Right ventricle myocardium superior (tissue), 1 donor: Measurements from ENCODE around the gene PARD6A. TPM values are rescaled to one million over a fixed set of nuclear protein-coding genes. Genes with fewer than 3 reads are reported as not detected.

Experiments used
- ATAC-seq: fragments of 200-7000 bp; cut with Tn5 transposase; one replicate; pipeline ENCODE4 v1.9.1; 2020; ENCODE audit warnings: mild to moderate bottlenecking; ENCODE audit not compliant: poor library complexity
- DNase-seq: peaks from one replicate; pipeline ENCODE4 v3.0.0-alpha.2; 2020
- intact Hi-C: fragments of 100-400 bp; cut with DNase I; formaldehyde crosslinking; loops from one replicate; pipeline ENCODE4 v1.11.2; 2022
- long read RNA-seq: library from polyadenylated mRNA; unstranded; transcript quantifications from one replicate; pipeline ENCODE4 v2.0.0, GENCODE V29; 2021
- total RNA-seq: library from RNA; stranded (reverse); fragmentation: NEBNext Ultra II Directional; extraction: Animal tissue kit (Norgen Biotek cat#: 25700); gene quantifications from one replicate; pipeline ENCODE4 v1.2.1, GENCODE V29; 2021
- donor health status: DM: no; HTN: yes; CAD: no; lungs with severe emphysema.

The PARD6A gene, protein sequence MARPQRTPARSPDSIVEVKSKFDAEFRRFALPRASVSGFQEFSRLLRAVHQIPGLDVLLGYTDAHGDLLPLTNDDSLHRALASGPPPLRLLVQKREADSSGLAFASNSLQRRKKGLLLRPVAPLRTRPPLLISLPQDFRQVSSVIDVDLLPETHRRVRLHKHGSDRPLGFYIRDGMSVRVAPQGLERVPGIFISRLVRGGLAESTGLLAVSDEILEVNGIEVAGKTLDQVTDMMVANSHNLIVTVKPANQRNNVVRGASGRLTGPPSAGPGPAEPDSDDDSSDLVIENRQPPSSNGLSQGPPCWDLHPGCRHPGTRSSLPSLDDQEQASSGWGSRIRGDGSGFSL
- total RNA-seq, result 3.2 TPM
- long read RNA-seq, transcript PARD6A-202 (3 exons, 1,260 nt), result major isoform, 12 of 19 reads
- long read RNA-seq, partial matches to known transcripts, result 2 of 19 reads
- long read RNA-seq, other reads (novel, unspliced or antisense), result 2 of 19 reads

DNA sequence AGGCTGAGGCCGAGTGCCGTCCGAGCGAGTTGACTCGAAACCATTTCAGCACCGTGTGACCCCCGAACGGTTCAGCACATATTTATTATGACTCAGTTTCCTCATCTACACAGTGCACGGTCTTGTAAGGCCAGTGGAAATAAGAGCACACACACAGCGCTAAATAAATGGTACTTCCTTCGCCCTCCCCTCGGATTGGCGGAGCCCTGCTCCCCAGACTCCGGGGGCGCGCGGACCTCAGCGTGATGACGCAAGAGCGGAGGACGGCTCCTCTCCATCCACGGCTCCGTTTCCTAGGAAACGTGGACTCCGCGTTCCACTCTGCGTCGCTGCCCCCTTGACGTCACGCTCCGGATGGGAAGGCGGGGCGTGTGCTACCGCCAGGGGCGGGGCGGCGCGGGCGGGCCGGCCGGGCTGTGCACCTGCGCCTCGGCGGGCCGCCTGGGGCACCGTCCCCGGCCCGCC is at the start of gene PARD6A:
PARD6A (plus strand) TSS at position 397 of the 465 bp plus-strand sequence. CDS start 79 bp downstream, outside the sequence.
- intact Hi-C loops, result loop anchor here (5.0 kb wide), 1 partner anchor 98 kb away; the partner anchor contains the start of gene CTCF

DNA sequence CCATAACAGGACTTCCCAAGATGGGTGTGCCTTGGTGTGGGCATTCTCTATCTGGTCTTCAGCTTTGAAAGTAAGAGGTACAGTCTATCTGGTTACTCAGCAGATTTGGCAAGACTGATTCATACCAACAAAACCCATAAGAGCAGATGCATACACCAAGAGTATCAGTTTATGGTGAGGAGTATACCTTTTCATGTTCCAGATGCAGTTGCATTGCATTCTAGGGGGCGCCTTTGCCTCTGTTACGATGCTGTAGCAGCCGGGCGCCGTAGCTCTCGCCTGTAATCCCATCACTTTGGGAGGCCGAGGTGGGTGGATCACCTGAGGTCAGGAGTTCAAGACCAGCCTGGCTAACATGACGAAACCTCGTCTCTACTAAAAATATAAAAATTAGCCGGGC is 47.0 kb upstream of the PARD6A start:
- DNase-seq (no peak), ATAC-seq (no peak)
- intact Hi-C loops, result no loop called here

More for the DNA sequence above, at the start of gene PARD6A:
- ATAC-seq (peak; percentile 90), DNase-seq (peak; percentile 97)

DNA sequence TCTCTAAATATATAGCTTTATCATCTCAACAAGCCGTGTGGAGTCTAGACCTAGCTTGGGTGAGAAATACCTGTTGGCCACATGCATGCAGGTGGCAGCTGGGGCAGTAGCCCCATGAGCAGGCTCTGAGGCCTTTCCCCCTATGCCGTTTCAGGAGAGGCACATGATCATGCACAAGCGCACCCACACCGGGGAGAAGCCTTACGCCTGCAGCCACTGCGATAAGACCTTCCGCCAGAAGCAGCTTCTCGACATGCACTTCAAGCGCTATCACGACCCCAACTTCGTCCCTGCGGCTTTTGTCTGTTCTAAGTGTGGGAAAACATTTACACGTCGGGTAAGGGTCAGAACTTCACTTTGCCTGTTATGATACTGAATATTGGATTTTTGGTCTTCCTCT is 32.5 kb upstream of the PARD6A start:
- intact Hi-C loops, result no loop called here
- ATAC-seq, result no peak
- DNase-seq, result no peak

DNA sequence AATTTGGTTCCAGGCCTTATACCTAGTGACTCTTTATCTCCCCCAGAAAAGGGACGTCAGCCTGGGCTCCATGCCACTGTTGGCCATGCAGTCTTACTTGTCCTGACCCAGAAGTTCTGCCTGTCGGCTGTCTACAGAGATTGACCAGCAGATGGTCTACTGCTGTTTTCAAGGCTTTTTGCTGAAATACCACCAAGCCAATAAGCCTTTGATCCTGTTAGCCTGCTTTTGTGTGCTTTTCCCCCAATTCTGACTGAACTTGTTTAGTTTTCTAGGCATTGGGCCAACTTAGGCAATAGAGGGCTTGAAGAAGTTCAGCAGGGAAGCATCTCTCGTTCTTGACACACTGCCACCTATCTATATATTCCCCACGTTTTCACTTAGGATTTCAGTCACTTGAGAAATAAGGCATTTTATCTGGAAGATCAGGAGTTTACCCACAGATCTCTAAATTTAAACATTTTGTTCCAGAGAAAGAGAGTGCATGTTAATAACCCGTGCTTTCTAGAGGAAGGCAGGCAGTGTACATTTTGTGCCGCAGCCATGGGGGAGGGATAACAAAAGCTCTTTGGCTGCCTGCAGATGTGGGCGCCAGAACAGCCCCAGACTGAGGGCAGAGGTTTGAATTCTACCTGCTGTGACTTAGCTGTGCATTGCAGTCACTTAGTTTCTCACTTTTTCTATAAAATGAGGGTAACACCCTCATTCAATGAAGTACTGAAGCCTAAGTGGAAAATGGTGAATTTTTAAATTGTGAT is 28.2 kb upstream of the PARD6A start:
- peak; percentile 69 for DNase-seq
- intact Hi-C loops, result loop anchor here (10.0 kb wide), 1 partner anchor 68 kb away; the partner anchor contains the start of gene CTCF
- ATAC-seq, result peak; percentile 82

DNA sequence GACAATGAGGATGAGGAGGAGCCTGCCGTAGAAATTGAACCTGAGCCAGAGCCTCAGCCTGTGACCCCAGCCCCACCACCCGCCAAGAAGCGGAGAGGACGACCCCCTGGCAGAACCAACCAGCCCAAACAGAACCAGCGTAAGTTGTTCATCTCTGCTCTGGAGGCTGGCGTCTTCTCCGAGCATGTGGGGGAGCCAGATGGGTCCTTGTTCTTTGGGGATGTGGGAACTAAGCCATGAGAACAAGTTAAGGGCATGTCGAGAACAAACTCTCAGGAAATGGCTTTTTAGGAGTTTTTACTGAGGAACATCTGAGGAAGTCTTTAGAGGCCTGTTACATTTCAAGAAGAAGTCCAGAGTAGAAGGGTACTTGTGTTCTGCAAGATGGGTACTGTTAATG is 24.0 kb upstream of the PARD6A start:
- no peak for DNase-seq
- intact Hi-C loops, result loop anchor here (10.0 kb wide), 1 partner anchor 72 kb away; the partner anchor contains the start of gene CTCF
- ATAC-seq, result no peak

DNA sequence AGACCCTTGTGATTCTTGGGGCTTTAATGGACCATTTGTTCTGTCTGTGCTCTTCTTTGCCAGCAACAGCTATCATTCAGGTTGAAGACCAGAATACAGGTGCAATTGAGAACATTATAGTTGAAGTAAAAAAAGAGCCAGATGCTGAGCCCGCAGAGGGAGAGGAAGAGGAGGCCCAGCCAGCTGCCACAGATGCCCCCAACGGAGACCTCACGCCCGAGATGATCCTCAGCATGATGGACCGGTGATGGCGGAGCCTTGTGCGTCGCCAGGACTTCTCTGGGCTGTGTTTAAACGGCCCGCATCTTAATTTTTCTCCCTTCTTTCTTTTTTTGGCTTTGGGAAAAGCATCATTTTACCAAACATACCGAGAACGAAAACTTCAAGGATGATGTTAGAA is 23.1 kb upstream of the PARD6A start:
- intact Hi-C loops, result loop anchor here (10.0 kb wide), 1 partner anchor 73 kb away; the partner anchor contains the start of gene CTCF
- ATAC-seq (no peak), DNase-seq (no peak)

DNA sequence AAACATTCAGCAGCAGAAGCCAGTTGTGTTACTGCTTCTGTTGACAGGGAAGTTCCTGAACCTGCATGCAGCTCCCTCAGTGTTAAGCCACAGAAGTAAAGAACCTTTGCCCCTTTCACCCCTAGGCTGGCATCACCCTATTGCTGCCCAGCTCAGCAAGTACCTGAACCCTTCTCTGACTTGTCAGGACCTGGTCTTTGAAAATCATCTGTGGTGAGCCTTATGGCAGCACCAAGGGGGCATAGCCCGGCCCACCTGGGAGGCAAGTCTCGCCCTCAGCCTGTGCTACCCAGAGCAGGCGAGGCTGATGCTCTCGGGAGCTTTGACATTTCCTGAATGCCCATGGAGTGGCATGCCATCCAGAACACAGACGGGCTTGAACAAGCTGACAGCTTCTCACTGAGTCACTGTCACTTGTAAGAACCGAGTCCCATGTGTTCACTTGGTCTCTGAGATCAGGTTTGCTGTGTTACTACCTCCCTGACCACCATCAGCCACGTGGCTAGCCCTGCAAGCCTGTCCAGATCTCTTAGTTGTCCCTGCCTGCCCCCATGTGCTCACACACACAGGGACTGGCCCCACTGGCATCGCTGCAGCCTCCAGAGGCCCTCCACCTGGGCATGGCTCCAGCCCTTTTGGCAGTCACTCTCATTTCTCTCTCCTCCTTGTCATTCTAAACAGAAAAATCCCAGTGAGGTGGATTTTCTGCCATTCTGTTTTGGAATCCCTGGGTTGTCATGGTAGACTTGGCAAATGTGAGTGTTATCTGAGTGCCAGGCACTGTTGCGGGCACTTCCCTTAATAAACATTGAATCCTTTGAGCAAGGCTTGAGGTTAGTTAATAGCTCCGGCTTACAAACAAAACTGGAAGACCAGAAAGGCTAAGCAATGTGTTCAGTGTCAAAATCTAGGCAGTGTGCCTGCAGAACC is 18.7 kb upstream of the PARD6A start:
- peak; percentile 91 for ATAC-seq
- DNase-seq, result peak; percentile 81
- intact Hi-C loops, result loop anchor here (10.0 kb wide), 1 partner anchor 97 kb away; no protein-coding TSS in a partner anchor

DNA sequence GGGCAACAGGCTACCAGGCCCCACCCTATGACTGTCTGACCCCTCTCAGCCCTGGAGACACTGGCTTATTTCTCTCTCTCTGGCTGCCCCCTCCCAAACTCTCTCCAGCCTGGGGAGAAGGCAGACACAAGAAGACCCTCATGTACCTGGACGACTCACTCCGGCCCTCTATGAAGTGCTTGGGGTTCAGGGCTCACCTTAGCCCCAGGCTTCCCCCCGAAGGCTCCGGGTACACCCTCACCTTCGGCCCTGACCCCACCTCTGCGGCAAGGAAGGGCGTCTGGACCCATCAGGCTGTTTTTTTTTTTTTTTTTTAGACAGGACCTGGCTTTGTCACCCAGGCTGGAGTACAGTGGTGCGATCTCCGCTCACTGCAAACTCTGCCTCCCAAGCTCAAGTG is 16.7 kb upstream of the PARD6A start:
- no peak for ATAC-seq
- no peak for DNase-seq
- intact Hi-C loops, result loop anchor here (10.0 kb wide), 1 partner anchor 99 kb away; no protein-coding TSS in a partner anchor

DNA sequence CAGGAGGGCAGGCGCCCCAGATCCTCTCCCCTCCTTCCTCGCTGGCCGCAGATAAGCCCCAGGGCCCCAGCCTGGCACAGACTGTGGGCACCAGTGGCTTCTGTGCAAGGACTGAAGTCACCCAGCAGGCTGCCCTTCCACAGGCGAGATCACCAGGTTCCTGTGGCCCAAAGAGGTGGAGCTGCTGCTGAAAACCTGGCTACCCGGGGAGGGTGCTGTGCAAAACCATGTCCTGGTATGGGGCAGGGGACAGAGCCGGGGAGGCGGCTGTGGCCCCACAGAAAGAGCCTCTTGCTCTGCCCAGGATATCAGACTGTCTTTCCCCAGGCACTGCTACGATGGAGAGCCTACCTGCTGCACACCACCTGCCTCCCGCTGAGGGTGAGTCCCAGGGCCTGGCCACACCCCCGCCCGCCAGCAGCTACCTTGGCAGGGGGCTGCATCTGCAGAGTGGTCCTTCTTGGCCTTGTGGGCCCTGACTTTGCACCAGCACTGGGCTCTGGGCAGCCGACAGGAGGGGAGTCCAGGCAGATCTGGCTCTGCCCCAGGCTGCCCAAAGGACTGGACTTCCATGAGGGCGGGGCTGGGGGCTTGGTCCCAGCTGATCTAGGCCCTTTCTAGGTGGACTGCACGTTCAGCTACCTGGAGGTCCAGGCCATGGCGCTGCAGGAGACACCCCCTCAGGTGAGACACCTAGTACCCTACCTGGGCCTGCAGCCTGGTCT is 15.2 kb upstream of the PARD6A start:
- DNase-seq, result no peak
- intact Hi-C loops, result loop anchor here (10.0 kb wide), 1 partner anchor 101 kb away; no protein-coding TSS in a partner anchor
- ATAC-seq, result no peak

DNA sequence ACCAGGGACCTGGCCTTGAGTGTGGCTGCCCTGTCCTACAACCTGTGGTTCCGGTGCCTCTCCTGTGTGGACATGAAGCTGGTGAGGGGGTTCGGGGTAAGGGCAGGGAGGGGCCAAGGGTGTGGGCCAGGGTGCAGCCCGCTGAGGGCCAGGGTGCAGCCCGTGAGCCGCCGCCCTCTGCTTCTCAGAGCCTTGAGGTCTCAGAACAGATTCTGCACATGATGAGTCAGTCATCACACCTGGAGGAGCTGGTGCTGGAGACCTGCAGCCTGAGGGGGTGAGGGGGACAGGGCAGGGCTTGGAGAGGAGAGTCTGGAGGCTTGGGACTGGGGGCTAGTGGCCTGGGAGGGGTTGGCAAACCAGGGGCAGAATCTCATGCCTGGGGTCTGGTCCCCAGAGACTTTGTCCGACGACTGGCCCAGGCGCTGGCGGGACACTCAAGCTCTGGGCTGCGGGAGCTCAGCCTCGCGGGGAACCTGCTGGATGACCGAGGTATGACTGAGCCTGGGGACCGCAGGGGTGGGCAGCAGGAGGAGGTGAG is 13.6 kb upstream of the PARD6A start:
- intact Hi-C loops, result loop anchor here (10.0 kb wide), 1 partner anchor 102 kb away; no protein-coding TSS in a partner anchor
- ATAC-seq (no peak), DNase-seq (no peak)

DNA sequence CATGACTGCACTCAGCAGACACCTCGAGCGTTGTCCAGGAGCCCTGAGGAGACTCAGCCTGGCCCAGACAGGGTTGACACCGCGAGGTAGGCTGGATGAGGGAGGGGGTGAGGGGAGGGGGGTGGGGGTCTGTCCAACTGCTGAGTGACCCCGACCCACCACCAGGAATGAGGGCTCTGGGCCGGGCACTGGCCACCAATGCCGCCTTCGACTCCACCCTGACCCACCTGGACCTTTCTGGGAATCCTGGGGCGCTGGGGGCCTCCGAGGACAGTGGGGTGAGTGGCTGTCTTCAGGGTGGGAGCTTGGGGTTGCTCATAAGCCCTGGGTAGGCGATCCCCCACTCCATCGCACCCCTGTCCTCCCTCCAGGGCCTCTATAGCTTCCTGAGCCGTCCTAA is 13.1 kb upstream of the PARD6A start:
- intact Hi-C loops, result loop anchor here (10.0 kb wide), 1 partner anchor 103 kb away; no protein-coding TSS in a partner anchor
- DNase-seq, result no peak
- ATAC-seq, result no peak

DNA sequence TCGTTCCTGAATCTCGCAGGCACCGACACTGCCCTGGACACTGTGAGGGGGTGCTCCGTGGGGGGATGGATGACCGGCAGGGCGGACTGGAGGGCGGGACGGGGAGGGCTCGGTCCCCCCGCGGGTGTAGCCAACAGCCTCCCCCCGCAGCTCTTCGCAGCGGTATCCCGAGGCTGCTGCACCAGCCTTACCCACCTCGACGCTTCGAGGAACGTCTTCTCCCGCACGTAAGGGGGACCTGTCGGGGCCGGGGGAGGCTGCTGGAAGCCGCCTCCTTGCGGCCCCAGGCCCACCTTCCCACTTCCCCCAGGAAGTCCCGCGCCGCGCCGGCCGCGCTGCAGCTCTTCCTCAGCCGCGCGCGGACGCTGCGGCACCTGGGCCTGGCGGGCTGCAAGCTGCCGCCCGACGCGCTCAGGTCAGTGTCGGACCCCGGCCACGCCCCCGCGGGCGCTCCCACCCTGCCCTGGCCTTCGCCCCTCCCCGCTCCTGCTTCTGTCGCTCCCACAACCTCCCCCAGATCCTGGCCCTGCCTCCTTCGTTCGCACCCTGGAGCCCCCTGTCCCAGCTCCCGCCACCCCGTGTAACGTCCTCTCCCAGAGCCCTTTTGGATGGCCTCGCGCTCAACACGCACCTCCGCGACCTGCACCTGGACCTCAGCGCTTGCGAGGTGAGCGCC is 12.5 kb upstream of the PARD6A start:
- ATAC-seq (no peak), DNase-seq (no peak)
- intact Hi-C loops, result loop anchor here (10.0 kb wide), 1 partner anchor 103 kb away; no protein-coding TSS in a partner anchor

DNA sequence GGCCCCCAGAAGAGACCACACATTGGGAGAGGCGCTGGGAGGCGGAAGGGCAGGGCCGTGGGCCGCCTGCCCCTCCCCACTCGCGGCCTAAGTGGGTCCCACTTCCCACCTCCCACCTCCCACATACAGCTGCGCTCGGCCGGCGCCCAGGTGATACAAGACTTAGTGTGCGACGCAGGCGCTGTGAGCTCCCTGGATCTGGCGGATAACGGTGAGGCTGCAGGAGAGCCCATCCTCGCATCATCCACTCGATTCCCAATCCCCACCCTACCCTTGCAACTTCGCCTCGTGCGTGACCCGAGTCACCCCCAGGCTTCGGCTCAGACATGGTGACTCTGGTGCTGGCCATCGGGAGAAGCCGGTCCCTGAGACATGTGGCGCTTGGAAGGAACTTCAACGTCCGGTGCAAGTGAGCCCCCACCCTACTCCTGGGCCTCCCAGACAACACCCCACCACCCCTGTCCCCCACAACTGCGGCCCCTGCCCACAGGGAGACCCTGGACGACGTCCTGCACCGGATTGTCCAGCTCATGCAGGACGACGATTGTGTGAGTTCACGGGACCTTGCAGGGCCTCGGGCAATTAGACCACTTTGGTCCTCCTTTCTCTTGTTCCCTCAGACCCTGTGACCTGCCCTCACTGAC is 11.9 kb upstream of the PARD6A start:
- no peak for DNase-seq
- no peak for ATAC-seq
- intact Hi-C loops, result loop anchor here (10.0 kb wide), 1 partner anchor 104 kb away; no protein-coding TSS in a partner anchor

DNA sequence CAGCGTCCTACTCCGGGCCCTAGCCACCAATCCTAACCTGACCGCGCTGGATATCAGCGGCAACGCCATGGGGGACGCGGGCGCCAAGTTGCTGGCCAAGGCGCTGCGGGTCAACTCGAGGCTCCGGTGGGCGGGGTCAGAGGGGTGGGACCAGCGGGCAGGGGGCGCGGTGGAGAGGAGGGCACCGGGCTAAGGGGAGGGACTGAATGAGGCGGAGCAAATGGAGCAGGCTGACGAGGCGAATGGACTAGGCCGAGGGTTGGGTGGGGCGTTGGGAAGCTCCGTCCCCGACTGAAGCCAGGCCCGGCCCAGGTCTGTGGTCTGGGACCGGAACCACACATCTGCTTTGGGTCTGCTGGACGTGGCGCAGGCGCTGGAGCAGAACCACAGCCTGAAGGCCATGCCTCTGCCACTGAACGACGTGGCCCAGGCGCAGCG is 11.2 kb upstream of the PARD6A start:
- ATAC-seq (peak; percentile 16), DNase-seq (no peak)
- intact Hi-C loops, result loop anchor here (10.0 kb wide), 1 partner anchor 105 kb away; no protein-coding TSS in a partner anchor

DNA sequence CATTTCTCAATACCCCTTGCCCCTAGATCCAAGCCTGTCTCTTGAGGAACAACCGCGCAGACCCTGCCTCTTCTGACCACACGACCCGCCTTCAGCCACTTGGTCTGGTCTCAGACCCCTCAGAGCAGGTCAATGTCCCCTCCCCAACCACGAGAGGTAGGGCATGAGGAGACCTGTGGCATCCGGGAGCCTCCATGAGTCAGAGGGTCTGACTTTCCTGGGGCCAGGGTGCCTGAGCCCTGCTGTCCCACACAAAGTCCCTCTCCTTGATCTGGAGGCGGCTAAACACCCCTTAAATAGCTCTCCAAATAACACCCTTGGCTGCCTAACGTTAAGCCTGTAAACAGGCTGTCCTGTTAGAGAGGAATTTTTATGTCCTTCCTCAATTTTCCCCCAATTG is 10.7 kb upstream of the PARD6A start:
- DNase-seq, result no peak
- intact Hi-C loops, result no loop called here
- ATAC-seq, result no peak

DNA sequence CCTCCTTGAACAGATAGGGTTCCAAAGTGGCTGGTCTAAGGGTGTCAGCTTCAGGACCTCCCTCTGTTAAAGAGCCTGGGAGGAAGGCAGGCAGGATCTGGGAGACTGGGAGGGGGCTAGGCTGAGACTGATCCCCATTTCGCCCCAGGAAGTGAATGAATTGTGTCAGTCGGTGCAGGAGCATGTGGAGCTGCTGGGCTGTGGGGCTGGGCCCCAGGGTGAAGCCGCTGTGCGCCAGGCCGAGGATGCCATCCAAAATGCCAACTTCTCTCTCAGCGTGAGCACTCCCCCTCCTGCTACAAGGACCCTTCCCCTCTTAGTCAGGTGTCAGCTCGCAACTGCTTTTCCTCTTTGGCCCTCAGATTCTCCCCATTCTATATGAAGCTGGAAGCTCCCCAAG is 9.7 kb upstream of the PARD6A start:
- DNase-seq, result no peak
- intact Hi-C loops, result no loop called here
- no peak for ATAC-seq
